GM13976 (cell line): Measurements from ENCODE around the gene ST8SIA5.

Experiments
- DNase-seq: peaks from one replicate; pipeline ENCODE4 v3.0.0; 2012; ENCODE audit warnings: low spot score
- CTCF ChIP-seq: IDR thresholded peaks from 2 replicates; pipeline ENCODE4 v1.5.1; 2012; ENCODE audit warnings: borderline replicate concordance, mild to moderate bottlenecking; ENCODE audit not compliant: insufficient read depth; ENCODE audit errors: extremely low read depth, missing control alignments, control extremely low read depth
- in situ Hi-C: fragments of 300-500 bp; cut with MboI; formaldehyde crosslinking; loops from one replicate; pipeline ENCODE4 v1.12.0; 2022; ENCODE audit warnings: low sequenced_read_pairs, mixed read lengths, inconsistent platforms; ENCODE audit not compliant: unreplicated experiment

The ST8SIA5 gene

GRCh38 chr18:46718501-46719341 lies 38.1 kb downstream of the ST8SIA5 start:
- in situ Hi-C loops, result no loop called here
- no peak for TF ChIP-seq CTCF
- DNase-seq, result no peak

GRCh38 chr18:46716827-46717226 lies 40.0 kb downstream of the ST8SIA5 start:
- no peak for TF ChIP-seq CTCF
- no peak for DNase-seq
- in situ Hi-C loops, result no loop called here

GRCh38 chr18:46716336-46716735 lies 40.5 kb downstream of the ST8SIA5 start:
- TF ChIP-seq CTCF, result no peak
- DNase-seq, result no peak
- in situ Hi-C loops, result no loop called here

GRCh38 chr18:46715062-46715461 lies 41.8 kb downstream of the ST8SIA5 start:
- in situ Hi-C loops, result no loop called here
- DNase-seq, result no peak
- TF ChIP-seq CTCF, result no peak

- in situ Hi-C loops, result no loop called here
- DNase-seq, result no peak
- TF ChIP-seq CTCF, result no peak
Observed at GRCh38 chr18:46712406-46712805, 44.4 kb downstream of the ST8SIA5 start.

GRCh38 chr18:46711444-46711863 lies 45.4 kb downstream of the ST8SIA5 start:
- in situ Hi-C loops, result no loop called here
- no peak for DNase-seq
- TF ChIP-seq CTCF, result no peak
